Left renal cortex interstitium (tissue), 4 donors: ENCODE measurements around the gene CASP8. TPM values are rescaled to one million over a fixed set of nuclear protein-coding genes. Genes with fewer than 3 reads are reported as not detected.
"Not testable (repeated sequence)": the region's sequence is repeated elsewhere in the genome, so short reads cannot be mapped to it uniquely, and the experiment has no call there.

Experiments
- DNase-seq, 4 donors: peaks; one replicate each; pipeline ENCODE4 v3.0.0-alpha.2; 2013; ENCODE audit warnings: low read depth in 4 of 4, low spot score in 2 of 4, missing footprints in 1 of 4
- polyA plus RNA-seq, 4 donors: library from polyadenylated mRNA; unstranded; fragments of 120-200 nt; gene quantifications; one replicate each; pipeline ENCODE4 v1.2.1, GENCODE V29; 2013; ENCODE audit not compliant: insufficient read length in 4 of 4

CASP8 gene
- polyA plus RNA-seq, 4 donors, result 11.2 to 21.0 (median 12.6) TPM

- not testable (repeated sequence) for DNase-seq
Observed at GRCh38 chr2:201239167-201239935, 21.0 kb upstream of the CASP8 start.

- DNase-seq, result no peak
Observed at GRCh38 chr2:201242571-201243277, 17.6 kb upstream of the CASP8 start.

- DNase-seq, result no peak
Observed at GRCh38 chr2:201244829-201245228, 15.5 kb upstream of the CASP8 start.

GRCh38 chr2:201246280-201246679 is 14.1 kb upstream of the CASP8 start:
- no peak for DNase-seq

GRCh38 chr2:201248288-201248844 is 12.0 kb upstream of the CASP8 start:
- no peak for DNase-seq

- no peak for DNase-seq
Observed at GRCh38 chr2:201249889-201250288, 10.4 kb upstream of the CASP8 start.

GRCh38 chr2:201250741-201251140 is 9.6 kb upstream of the CASP8 start:
- no peak for DNase-seq

- DNase-seq, result no peak
Observed at GRCh38 chr2:201254081-201254730, 6.1 kb upstream of the CASP8 start.

- no peak for DNase-seq
Observed at GRCh38 chr2:201255408-201256033, 4.8 kb upstream of the CASP8 start.

GRCh38 chr2:201256082-201256481 is 4.3 kb upstream of the CASP8 start:
- DNase-seq, result no peak

- DNase-seq, result no peak
Observed at GRCh38 chr2:201257381-201257955, 2.9 kb upstream of the CASP8 start.

GRCh38 chr2:201257956-201258665 is 2.2 kb upstream of the CASP8 start:
- DNase-seq, result peak in 3 of 4 donors; percentile 40 to 55 (median 41)

GRCh38 chr2:201258666-201259615 is 1.4 kb upstream of the CASP8 start:
- DNase-seq, result no peak

- DNase-seq, result no peak
Observed at GRCh38 chr2:201261471-201261870, 1.1 kb downstream of the CASP8 start.

- no peak for DNase-seq
Observed at GRCh38 chr2:201261906-201262305, 1.6 kb downstream of the CASP8 start.

GRCh38 chr2:201262718-201263117 is 2.4 kb downstream of the CASP8 start:
- no peak for DNase-seq

GRCh38 chr2:201263779-201264178 is 3.4 kb downstream of the CASP8 start:
- DNase-seq, result no peak

GRCh38 chr2:201264472-201265173 is 4.3 kb downstream of the CASP8 start:
- no peak for DNase-seq
